ENCODE measurements around the gene AHDC1.
"Not testable (repeated sequence)": the region's sequence is repeated elsewhere in the genome, so short reads cannot be mapped to it uniquely, and the experiment has no call there.

DNA sequence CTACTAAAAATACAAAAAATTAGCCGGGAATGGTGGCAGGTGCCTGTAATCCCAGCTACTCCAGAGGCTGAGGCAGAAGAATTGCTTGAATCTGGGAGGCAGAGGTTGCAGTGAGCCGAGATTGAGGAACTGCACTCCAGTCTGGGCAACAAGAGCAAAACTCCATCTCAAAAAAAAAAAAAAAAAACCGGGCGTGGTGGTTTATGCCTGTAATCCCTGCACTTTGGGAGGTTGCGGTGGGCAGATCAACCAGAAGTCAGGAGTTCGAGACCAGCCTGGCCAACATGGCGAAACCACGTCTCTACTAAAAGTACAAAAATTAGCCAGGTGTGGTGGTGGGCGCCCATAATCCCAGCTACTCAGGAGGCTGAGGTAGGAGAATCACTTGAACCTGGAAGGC, 36.6 kb upstream of the AHDC1 start:
- TF ChIP-seq CTCF, POLR2A, EP300 (IDR thresholded peaks at IDR 0.05): not testable (repeated sequence)

Data from ovary (tissue), 3 donors.